K562 (cell line): Measurements from ENCODE around the gene BRPF1. TPM values are rescaled to one million over a fixed set of nuclear protein-coding genes. Genes with fewer than 3 reads are reported as not detected.

Experiments used
- BCL6 ChIP-seq: fragments of 250-450 bp; sonication (Bioruptor Pico); IDR thresholded peaks from 2 replicates; pipeline ENCODE4 v1.4.0; 2020
- GABPB1 ChIP-seq: sonication (generic); formaldehyde crosslinking; IDR thresholded peaks from 2 replicates; pipeline ENCODE4 v1.8.0; 2022; ENCODE audit warnings: mild to moderate bottlenecking, missing genetic modification reagents
- HLTF ChIP-seq: fragments of 450-650 bp; IDR thresholded peaks from 2 replicates; pipeline ENCODE4 v1.6.1; 2016
- HNRNPK ChIP-seq: fragments of 200-400 bp; formaldehyde crosslinking; IDR thresholded peaks from one replicate; pipeline ENCODE4 v1.6.1; 2018; ENCODE audit warnings: mild to moderate bottlenecking, low read depth, low read length; ENCODE audit not compliant: poor library complexity, severe bottlenecking
- POLR2G ChIP-seq: fragments of 200-400 bp; formaldehyde crosslinking; IDR thresholded peaks from 2 replicates; pipeline ENCODE4 v1.6.1; 2017; ENCODE audit warnings: low read depth, mild to moderate bottlenecking, antibody characterized with exemption, low read length, moderate library complexity
- RBM14 ChIP-seq: fragments of 200-400 bp; formaldehyde crosslinking; IDR thresholded peaks from 2 replicates; pipeline ENCODE4 v1.6.1; 2018; ENCODE audit warnings: low read depth, mild to moderate bottlenecking, low read length, moderate library complexity, borderline replicate concordance; ENCODE audit not compliant: insufficient read depth
- RNF2 ChIP-seq: sonication (generic); IDR thresholded peaks from 2 replicates; pipeline ENCODE4 v1.6.1; 2016
- SMAD3 ChIP-seq: fragments of 450-650 bp; formaldehyde crosslinking; conservative IDR thresholded peaks from 2 replicates; pipeline ENCODE4 v1.4.0; 2020; ENCODE audit warnings: mild to moderate bottlenecking
- SMARCC2 ChIP-seq: fragments of 450-650 bp; IDR thresholded peaks from 2 replicates; pipeline ENCODE4 v1.6.1; 2017; ENCODE audit warnings: antibody characterized with exemption, moderate library complexity, mild to moderate bottlenecking, low read depth
- TAF9B ChIP-seq: fragments of 450-650 bp; IDR thresholded peaks from 2 replicates; pipeline ENCODE4 v1.6.1; 2018; ENCODE audit warnings: mild to moderate bottlenecking; ENCODE audit not compliant: partially characterized antibody
- ZKSCAN3 ChIP-seq: fragments of 250-450 bp; sonication (Bioruptor Pico); IDR thresholded peaks from 2 replicates; pipeline ENCODE4 v1.4.0; 2020
- ZNF165 ChIP-seq: fragments of 250-450 bp; sonication (Bioruptor Pico); IDR thresholded peaks from 2 replicates; pipeline ENCODE4 v1.4.0; 2020; ENCODE audit warnings: borderline replicate concordance
- ZNF696 ChIP-seq: fragments of 250-450 bp; sonication (Bioruptor Pico); conservative IDR thresholded peaks from 2 replicates; pipeline ENCODE4 v1.4.0; 2020; ENCODE audit warnings: mild to moderate bottlenecking, moderate library complexity
- polyA plus RNA-seq, 8 experiments: library from polyadenylated mRNA; depleted of rRNA in 4 of 8; stranded (reverse) in 5 of 8; unstranded in 3 of 8; fragments of >200 nt; fragmentation: Nextera tagmentation in 2 of 8; fragmentation: Illumina TruSeq in 1 of 8; extraction: Ambion mirVana in 2 of 8; extraction: Trizol in 1 of 8; gene quantifications; 2 replicates each; pipeline versions ENCODE4 v1.2.1 to v1.2.3, GENCODE V29; 2011 to 2014; ENCODE audit warnings: inconsistent platforms in 1 of 8, missing spikeins in 1 of 8
- total RNA-seq, 7 experiments: library from RNA; depleted of rRNA in 6 of 7; stranded (reverse); fragments of >200 nt in 6 of 7; fragmentation: Illumina TruSeq in 2 of 7; extraction: Trizol in 2 of 7; gene quantifications; 2 replicates each; pipeline versions ENCODE4 v1.2.1 to v1.2.3, GENCODE V29; 2011 to 2021; ENCODE audit warnings: low replicate concordance in 1 of 7
- TF ChIP-seq, protein P1 (sequence below): fragments of 450-650 bp; IDR thresholded peaks from 2 replicates; pipeline ENCODE4 v1.6.1; 2016; ENCODE audit warnings: mild to moderate bottlenecking
- TF ChIP-seq, protein P2 (sequence below): fragments of 250-450 bp; sonication (Bioruptor Pico); IDR thresholded peaks from 2 replicates; pipeline ENCODE4 v1.4.0; 2020; ENCODE audit warnings: mild to moderate bottlenecking
- TF ChIP-seq, protein P3 (sequence below): fragments of 450-650 bp; IDR thresholded peaks from 2 replicates; pipeline ENCODE4 v1.6.1; 2016; ENCODE audit warnings: borderline replicate concordance
- TF ChIP-seq, protein P4 (sequence below): sonication (generic); formaldehyde crosslinking; IDR thresholded peaks from 2 replicates; pipeline ENCODE4 v1.8.0; 2022; ENCODE audit warnings: mild to moderate bottlenecking, low read depth, missing genetic modification reagents

BRPF1 gene
- total and polyA plus RNA-seq, 9 of the 15 experiments (the other 6 are each of a cell fraction or from before 2014, with no cell fraction given), result 1.1 to 40.2 (median 23.5) TPM

DNA sequence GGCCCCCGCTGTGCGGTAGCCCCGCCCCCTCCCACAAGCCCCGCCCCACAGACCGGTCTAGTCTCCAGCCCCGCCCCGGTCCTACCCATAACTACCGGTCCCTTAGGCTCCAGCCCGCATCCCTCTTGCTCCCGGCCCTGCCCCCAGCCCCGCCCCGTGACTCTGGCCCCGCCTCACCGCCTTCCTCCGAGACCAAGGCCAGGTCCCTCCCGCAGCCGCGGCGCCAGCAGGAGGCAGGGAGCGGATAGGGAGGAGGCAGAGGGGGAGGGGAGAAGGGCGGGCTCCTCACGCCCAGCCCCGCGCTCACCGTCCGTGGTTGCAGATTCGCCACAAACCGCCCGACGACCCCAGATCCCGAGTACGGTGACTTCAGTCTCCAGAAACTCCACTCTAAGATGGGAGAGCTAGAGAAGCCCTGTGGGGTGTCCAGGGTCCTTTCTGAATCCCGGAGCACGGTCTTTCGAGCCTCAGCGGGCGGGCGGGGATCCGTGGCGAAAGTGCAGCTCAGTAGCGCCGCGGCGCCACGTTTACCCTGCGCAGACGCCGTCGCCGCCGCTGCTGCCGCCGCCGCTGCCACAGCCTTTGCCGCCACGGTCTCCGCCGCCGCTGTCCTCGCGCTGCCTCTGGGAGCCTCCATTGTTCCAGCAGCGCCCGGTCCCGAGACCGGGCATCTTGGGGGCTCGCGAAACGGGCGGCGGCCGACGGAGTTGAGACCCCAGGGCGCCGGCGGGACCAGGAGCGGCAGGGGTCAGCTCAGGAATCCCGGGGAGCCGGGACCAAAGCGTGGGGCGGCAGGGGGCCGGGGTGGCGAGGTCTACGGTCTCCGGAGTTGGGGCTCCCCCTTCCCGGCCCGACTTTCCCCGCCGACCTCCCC, at the start of gene BRPF1 (continued):
- TF ChIP-seq, protein P1, sequence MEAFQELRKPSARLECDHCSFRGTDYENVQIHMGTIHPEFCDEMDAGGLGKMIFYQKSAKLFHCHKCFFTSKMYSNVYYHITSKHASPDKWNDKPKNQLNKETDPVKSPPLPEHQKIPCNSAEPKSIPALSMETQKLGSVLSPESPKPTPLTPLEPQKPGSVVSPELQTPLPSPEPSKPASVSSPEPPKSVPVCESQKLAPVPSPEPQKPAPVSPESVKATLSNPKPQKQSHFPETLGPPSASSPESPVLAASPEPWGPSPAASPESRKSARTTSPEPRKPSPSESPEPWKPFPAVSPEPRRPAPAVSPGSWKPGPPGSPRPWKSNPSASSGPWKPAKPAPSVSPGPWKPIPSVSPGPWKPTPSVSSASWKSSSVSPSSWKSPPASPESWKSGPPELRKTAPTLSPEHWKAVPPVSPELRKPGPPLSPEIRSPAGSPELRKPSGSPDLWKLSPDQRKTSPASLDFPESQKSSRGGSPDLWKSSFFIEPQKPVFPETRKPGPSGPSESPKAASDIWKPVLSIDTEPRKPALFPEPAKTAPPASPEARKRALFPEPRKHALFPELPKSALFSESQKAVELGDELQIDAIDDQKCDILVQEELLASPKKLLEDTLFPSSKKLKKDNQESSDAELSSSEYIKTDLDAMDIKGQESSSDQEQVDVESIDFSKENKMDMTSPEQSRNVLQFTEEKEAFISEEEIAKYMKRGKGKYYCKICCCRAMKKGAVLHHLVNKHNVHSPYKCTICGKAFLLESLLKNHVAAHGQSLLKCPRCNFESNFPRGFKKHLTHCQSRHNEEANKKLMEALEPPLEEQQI, result no peak
- TF ChIP-seq TAF9B (peak; percentile 92), SMARCC2 (no peak), RBM14 (no peak), ZKSCAN3 (CRISPR knock-in tag) (no peak), ZNF696 (no peak), RNF2 (peak; percentile 85), GABPB1 (CRISPR knock-in tag) (peak; percentile 85), POLR2G (peak; percentile 95), BCL6 (CRISPR knock-in tag) (no peak), ZNF165 (CRISPR knock-in tag) (0 out of 2 replicates have a peak, but pooled peaks have one; percentile 52), HNRNPK (peak; percentile 55), HLTF (peak; percentile 94; the same call in 1 of the 2 replicates), SMAD3 (CRISPR knock-in tag) (no peak)
- TF ChIP-seq, protein P2, sequence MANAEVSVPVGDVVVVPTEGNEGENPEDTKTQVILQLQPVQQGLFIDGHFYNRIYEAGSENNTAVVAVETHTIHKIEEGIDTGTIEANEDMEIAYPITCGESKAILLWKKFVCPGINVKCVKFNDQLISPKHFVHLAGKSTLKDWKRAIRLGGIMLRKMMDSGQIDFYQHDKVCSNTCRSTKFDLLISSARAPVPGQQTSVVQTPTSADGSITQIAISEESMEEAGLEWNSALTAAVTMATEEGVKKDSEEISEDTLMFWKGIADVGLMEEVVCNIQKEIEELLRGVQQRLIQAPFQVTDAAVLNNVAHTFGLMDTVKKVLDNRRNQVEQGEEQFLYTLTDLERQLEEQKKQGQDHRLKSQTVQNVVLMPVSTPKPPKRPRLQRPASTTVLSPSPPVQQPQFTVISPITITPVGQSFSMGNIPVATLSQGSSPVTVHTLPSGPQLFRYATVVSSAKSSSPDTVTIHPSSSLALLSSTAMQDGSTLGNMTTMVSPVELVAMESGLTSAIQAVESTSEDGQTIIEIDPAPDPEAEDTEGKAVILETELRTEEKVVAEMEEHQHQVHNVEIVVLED (CRISPR knock-in tag), result peak; percentile 98
- TF ChIP-seq, protein P3, sequence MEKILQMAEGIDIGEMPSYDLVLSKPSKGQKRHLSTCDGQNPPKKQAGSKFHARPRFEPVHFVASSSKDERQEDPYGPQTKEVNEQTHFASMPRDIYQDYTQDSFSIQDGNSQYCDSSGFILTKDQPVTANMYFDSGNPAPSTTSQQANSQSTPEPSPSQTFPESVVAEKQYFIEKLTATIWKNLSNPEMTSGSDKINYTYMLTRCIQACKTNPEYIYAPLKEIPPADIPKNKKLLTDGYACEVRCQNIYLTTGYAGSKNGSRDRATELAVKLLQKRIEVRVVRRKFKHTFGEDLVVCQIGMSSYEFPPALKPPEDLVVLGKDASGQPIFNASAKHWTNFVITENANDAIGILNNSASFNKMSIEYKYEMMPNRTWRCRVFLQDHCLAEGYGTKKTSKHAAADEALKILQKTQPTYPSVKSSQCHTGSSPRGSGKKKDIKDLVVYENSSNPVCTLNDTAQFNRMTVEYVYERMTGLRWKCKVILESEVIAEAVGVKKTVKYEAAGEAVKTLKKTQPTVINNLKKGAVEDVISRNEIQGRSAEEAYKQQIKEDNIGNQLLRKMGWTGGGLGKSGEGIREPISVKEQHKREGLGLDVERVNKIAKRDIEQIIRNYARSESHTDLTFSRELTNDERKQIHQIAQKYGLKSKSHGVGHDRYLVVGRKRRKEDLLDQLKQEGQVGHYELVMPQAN, result no peak; the same call in 1 of the 2 replicates
- TF ChIP-seq, protein P4, sequence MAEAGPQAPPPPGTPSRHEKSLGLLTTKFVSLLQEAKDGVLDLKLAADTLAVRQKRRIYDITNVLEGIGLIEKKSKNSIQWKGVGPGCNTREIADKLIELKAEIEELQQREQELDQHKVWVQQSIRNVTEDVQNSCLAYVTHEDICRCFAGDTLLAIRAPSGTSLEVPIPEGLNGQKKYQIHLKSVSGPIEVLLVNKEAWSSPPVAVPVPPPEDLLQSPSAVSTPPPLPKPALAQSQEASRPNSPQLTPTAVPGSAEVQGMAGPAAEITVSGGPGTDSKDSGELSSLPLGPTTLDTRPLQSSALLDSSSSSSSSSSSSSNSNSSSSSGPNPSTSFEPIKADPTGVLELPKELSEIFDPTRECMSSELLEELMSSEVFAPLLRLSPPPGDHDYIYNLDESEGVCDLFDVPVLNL (CRISPR knock-in tag), result peak; percentile 50; the same call in 1 of the 2 replicates
